NOMO-1 treated with DMSO at 0.1 percent for 48 hours (cell line): Measurements from ENCODE around the gene KRT12.

ENCODE experiments used
- DNase-seq: peaks from one replicate; lab custom pipeline; 2025; ENCODE audit not compliant: unreplicated experiment; lab: John Stamatoyannopoulos, UW

KRT12 gene

DNA sequence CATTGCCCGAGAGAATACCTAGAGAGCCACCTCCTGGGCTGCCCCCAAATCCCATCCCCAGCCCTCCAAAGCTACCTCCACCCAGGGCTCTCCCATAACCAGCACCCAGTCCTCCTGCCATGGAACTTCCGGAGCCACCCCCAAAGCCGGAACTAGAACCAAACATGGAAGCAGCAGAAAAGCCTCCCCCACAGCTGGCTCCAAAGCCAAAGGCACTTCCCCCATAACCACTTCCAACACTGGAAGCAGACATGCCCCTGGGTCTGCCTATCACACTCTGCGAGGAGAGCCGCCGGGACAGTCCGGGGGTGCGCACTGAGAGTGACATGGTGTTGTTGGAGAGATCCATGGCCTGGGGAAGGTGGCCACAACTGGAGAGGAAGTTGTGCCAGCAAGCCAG lies at the start of gene KRT12:
TSS of gene KRT12 (minus strand) at position 386 of the 400 bp plus-strand sequence. CDS start at position 349, 37 bp downstream.
- no peak for DNase-seq

DNA sequence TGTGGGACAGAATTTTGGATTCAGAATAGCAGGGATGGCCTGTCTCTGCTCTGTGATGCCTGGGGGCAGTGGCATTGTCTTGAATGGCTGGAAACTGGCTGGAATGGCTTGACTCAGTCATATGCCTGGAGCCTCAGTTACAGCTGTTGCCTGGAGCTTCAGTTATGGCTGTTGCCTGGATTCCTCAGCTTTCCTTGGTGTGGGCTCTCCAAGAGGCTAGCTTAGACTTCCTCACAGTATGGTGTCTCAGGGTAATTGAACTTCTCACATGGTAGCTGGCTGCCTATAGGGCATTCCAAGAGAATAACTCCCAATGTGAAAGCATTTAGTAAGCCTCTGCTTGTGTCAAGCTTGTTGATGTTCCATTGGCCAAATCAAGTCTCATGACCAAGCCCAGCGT lies 49.3 kb upstream of the KRT12 start:
- no peak for DNase-seq

DNA sequence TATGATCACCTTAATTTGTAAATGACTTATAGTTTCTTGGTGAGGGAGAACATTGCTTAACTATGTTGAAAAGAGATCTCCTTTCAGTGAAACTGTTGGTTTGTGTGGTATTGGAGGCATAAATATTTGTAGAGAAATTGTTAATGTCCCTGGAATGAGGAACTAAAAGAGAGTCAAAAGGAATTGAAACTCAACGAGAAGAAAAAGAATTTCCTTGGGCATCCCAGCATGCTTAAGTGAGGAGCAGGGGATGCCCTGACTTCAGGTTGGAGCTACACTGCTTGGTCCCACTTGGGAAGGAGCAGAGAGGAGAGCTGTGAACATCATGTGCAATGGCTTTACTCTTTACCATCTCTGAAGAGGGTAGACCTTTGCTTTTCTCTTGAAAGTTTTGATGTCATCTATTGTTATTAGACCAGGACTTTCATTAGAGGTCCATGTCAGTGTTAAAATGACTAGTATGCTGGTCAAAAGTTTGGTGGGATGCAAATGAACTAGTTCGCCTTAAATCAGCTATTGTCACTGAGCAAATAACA lies 48.8 kb upstream of the KRT12 start:
- DNase-seq: peak; percentile 93

DNA sequence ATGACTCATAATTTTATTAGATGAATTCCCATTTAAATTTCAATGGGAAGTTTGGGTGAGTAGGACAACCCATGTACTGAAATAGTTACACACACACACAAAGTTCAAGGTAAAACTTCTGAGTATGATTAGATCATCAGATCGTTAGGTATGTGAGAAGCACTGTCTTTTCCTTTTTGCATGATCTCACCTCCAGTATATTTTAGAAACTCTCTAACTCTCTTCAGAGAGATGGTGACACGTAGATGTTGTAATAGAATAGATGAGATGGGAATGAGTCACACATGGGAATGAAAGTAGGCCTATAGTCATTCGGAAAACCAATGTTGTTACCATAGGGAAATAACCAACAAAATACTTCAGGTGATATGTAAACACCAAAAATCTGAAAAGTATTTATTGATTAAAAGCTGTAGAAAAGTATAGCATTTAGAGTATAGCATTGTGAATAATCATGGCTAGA lies 48.2 kb upstream of the KRT12 start:
- DNase-seq: peak; percentile 73

DNA sequence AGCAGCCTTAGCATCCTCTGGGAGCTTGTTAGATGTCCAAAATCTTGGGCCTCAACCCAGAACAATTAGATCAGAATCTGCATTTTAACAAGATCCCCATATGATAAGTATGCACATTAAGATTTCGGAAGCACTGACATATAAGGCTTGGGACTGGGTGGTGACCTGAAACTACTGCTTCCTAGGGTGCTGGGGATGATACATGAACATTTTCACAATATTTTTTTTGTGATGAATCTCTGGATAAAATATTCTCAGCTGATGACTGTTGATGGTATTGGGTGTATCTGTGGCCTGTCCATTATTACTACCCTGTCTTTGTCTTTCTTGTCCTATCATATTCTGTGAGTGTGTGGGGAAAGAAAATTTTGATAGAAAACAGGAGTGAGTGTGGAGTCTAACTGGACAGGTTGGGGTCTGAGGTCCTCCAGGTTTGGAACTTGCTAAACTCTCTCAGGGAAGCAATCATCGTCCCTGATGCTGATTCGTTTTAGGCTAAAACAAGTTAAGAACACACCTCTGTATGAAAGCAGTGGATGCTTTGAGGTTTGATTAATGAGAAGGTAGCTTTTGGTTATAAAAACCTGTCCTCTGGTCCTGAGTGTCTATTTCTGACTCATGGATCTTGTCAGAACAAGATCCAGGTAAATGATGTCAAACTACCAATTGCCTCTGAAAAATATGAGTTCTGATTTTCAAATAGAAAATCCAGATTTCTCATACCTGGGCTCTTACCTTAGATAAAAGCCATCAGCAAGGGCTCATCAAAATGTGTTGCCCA lies 47.2 kb upstream of the KRT12 start:
- DNase-seq: no peak

DNA sequence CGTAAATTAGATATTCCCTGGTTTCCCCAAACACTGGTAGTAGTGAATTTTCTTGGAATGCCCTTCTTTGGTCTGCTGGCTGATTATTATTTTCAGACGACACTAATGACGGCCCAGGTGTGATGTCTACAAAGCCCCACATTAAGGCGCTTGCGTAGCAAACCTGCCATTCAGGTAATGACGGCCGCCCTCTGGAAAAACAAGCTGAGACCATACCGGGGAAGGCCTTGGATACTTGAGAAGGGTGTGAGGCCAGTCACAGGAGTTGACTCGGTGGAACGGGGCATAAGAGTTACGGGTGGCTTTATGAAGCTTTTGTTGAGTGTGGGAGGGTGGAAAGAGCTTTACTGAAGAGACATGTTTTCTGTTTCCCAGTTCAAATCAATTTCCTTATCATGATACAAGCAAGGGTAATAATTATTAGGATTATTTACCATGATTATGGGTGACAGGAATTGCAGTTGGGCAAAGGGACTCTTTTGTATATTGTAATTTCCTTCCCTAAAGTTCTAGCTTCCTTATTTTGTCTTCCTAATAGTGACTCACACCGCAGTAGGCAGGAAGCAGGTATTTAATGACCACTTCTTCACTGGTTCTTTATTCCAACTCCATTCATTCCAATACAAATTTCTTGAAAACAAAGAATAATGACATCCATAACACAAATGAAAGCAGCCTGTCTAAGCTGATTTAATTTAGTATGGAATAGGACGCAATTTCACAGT lies 45.6 kb upstream of the KRT12 start:
- DNase-seq: peak; percentile 66

DNA sequence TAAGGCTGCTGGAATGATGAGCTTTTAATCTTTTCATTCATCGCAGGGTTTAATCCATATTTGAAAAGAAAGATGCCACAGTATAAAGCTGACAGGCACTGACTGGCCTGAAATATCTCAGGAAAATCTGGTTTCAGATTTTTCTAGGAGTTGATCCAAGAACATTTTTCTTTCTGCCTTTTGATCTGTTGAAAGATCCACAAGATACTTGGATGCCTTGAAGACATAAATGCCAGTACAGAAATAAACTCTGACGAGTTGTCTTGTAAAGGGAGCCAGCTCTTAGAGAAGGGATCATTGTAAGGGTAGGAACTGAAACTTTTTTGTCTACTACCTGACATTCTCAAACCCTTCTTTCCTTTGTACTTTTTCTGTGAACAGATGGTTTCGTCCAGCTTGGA lies 43.4 kb upstream of the KRT12 start:
- DNase-seq: no peak

DNA sequence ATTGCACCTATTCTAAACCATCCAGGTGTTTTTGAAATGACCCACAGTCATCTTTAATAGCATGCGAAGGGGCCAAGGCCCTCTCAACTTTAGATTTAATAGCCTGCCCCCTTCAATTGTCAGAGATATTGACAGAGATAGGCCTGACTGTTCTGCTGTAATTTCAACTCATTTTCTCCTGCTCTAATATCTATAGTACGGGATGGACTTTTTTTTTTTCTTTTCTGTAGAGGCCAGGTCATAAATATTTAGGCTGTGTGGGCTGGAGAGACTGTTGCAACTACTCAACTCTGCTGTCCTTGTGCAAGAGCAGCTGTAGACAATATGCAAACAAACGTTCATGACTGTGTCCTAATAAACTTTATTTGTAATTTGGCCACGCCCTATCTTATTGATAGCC lies 42.7 kb upstream of the KRT12 start:
- peak; percentile 70 for DNase-seq

DNA sequence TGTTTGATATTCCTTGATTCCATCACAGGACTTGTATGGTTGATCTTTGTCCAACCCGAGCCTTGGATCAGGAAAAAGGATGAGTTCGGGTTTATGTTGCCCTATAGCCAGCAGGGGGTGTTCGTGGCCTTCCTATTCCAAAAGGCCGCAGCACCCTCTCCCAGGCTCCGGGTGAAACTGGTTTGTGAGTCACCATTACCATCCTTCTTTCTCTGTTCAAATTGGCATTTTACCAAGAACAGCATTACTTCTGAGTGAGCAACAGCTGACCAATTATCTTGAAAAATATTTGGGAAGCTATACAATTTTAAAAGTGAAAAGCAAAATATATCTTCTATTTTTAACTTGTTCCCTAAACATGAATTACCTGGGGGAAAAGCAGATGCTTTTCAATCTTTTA lies 42.3 kb upstream of the KRT12 start:
- DNase-seq: peak; percentile 72

DNA sequence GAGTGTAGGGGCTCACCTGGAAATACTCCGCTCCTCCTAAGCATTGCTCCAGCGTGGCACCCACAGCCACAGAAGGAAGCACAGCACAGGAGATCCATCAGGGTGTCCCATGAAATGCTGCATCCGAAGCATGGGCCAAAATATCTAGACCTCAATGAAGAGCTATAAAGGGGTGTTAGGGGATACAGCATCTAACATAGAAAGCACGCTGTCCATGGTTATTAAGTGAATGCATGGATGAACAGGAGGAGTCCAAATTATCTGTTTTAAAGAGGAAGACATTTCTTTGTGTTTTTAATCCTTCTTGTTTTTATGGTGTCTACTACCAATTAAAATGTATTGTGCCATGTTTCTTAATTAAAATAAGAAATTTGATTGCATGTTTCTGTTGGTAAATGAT lies 39.6 kb upstream of the KRT12 start:
- DNase-seq: no peak

DNA sequence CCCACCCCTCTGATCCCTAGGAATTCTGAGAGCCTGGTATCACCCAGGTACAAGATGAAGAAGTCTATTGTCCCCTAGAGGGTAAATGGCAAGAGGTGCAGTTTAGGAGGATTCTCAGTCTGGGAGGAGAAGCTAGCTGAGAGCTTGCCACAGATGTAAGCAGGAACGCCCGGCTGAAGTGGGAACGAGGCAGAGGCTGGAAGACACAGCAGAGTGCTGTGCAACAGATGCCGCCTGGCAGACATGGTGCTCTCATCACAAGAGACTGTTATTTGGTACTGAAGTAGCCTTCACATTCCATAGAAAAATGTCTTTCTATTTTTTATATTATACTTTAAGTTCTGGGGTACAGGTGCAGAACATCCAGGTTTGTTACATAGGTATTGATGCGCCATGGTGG lies 38.3 kb upstream of the KRT12 start:
- DNase-seq: no peak

DNA sequence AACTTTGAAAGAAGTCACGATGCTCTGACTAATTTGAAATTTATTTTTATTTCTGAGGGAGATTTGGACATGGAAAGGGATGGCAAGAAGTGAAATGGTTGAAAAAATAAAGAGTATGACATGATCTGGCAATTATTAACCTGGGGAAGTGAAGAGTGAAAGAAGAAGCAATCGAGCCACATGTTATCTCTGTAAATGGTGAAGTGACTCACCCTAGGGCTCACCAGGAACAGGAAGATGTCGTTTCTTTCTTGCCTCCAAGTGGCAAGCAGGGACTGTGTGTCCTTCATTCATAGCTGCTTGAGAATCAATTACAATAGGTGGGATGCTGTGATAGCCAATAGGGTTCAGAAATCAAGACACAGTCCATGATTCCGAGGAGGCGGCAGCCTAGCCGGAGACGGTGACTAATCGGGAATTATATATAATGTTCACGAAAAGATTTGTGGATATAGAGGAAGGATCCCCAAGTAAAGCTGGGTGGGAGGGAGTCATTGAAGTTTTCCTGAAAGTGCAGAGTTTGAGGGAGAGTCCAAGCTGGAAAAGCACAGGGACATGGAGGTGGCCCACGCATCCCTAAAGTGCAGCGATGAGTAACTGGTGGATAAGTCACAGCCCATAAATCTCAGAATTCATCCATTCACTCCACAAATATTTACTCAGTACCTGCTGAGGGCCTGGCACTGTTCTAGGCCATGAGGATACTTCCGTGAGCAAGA lies 36.3 kb upstream of the KRT12 start:
- peak; percentile 89 for DNase-seq

DNA sequence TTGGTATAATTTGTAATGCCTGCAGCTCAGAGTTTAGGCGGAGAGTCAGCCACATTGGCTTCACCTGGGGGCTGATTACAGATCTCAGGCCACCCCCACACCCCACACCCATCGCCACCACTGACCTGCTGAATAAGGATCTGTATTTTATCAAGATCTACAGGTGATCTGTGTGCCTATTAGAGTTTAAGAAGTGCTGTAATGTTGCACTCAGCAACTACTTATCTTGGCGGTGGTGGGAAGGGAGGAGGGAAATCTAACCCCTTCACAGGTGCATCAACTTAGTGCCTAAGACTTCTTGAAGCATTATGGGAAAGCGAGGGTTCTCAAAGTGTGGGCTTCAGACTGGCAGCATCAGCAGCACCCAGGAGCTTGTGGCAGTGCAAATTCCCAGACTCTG lies 35.5 kb upstream of the KRT12 start:
- DNase-seq: no peak

DNA sequence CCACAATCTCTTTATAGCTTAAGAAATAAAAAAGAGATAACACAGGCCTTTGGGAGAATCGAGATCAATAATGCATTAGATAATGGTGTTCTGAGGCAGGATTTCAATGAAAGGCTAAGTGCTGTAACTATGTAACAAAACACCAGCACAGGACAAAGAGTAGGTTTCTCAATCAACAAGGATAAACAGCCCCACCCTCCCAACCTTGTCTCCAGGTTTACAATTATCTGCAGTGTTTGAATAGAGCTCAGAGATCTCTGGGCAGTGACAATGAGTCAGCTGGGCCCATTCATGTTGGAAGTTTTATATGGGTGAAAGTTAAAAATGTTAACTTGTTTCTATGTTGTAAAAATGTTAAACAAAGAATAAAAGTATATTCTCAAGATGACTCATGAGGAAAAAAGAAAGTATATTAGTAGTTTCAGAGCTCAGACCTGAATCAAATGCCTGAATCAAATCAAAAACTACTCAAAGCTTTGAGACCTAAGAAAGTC lies 35.0 kb upstream of the KRT12 start:
- no peak for DNase-seq

DNA sequence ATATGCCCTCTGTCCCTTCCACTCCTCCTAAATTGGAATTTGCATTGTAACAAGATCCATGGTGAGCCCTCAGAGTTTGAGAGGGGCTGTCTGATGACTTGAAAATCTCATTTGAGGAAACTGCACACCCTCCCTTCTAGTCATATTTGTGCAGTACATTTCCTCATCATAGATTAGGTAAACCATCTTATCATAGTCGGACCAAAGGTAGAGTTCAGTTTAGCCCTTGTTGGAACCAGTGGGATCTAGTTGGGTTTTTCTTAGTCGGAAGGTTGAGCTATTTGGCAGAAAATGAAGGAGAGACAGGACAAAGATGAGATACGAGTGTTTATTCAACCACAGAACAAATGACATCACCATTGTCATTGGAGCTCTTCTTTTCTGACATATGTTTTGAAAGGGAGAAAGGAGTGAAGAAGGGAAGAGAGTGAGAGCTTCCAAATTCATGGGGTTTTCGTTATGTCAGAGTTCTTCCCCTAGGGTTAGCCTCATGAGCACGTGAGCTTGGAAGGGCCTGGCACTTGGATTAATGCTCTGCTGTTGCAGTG lies 33.9 kb upstream of the KRT12 start:
- no peak for DNase-seq

DNA sequence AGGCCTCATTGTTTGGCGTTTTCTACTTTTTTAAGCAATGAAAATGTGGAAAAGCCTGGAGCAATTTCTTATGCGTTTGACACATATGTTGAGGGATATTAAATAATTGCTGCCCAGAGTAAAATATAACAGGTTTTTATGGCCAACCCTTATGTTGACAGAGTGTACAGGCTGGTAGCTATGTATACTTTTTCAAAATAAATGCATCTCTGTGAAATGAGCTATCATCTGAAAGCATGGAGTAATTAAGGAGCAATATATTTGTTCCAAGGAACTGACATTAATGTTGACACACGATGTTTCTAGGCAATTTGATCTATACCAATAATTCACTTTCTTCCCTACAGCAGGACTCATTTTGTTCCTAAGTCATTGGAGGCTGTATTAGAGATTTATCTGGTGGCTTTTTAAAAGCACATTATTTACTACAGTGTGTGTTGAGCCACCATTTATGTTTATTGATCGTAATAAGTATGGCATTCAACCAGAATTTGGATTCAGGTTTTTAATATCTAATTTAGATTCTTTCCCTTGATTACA lies 30.0 kb upstream of the KRT12 start:
- no peak for DNase-seq

DNA sequence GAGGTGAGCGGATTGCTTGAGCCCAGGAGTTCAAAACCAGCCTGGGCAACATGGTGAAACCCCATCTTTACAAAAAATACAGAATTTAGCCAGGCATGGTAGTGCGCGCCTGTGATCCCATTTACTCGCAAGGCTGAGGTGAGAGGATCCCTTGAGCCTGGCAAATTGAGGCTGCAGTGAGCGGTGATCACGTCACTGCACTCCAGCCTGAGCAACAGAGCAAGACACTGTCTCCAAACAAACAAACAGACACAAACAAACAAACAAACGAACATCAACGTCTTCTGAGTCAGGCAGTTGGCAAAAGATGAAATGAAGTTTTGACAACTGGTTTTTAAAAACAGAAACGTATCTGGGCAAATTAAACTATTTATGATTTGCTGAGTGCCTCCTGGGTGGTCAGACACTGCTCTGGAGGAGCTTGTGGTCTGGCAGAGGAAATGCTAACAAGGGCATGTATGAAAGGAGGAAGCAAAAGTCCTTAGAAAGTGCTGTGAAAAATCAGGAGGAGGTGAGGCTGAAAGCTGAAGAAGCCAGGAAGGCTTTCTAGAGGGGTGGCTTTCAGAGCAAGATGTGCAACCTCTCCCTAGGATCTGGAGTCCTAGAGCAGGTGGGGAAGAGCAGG lies 28.2 kb upstream of the KRT12 start:
- peak; percentile 60 for DNase-seq

DNA sequence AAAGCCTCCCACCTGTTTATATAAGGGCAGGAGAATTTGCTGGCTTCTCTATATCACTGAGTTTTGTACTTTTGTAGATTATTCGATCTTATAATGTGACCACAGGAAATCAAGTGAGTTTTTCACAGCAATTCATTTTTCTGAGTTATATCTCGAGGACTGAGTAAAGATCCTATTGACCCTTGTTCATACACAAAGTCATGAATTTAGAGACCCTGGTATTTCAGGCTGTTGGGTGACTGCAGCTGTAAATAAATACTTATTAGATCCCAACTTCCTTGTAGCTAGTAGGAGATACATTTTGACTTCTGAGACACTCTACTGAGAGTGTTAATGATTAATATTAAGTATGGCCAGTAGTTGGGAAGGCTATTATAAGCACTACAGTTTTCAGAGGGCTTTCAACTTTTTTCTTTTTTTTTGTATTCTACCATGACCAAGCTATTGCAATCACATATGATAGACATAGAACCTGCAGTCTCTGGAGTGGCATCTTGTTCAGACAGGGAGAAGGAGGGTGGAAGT lies 21.2 kb upstream of the KRT12 start:
- no peak for DNase-seq

DNA sequence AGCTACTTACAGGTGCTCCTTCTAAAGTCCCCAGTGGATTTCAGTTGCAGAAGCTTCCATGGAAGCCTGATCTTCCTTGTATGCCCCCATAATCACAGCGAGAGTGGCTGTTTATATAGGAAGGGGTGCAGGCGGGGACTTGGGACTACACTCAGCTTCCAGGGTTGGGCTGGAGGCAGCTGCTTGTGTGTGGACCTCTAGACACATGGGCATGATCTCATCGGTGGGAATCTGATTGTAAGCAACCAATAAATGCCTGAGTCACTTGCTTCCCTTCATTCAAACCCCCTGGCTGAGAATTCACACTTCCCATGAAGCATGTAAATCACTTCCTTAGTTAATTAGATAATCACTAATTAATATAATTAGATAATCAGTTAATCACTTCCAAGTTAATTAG lies 19.1 kb upstream of the KRT12 start:
- DNase-seq: no peak
